DOHH2 (cell line): ENCODE data around the gene NASP.

Source experiments
- CTCF ChIP-seq: fragments of 200-600 bp; sonication (generic); IDR thresholded peaks from one replicate; pipeline ENCODE4 v1.5.1; 2014; ENCODE audit warnings: antibody characterized with exemption, mild to moderate bottlenecking, low read depth, low read length; ENCODE audit not compliant: poor library complexity, severe bottlenecking
- EZH2phosphoT487 ChIP-seq: fragments of 200-600 bp; sonication (generic); IDR thresholded peaks from 2 replicates; pipeline ENCODE4 v1.6.1; 2017; ENCODE audit warnings: borderline replicate concordance, mild to moderate bottlenecking, antibody characterized with exemption, low read length, moderate library complexity, mixed read lengths

GRCh38 chr1:45622524-45623394 lies 38.9 kb downstream of the NASP start:
- no peak for TF ChIP-seq CTCF
- no peak for TF ChIP-seq EZH2phosphoT487
